Renal pelvis (tissue), 12 donors: Measurements from ENCODE around the gene CFAP157. TPM values are rescaled to one million over a fixed set of nuclear protein-coding genes. Genes with fewer than 3 reads are reported as not detected.

ENCODE experiments used
- DNase-seq: peaks from one replicate; pipeline ENCODE4 v3.0.0-alpha.2; 2013
- long read RNA-seq, 16 experiments: transcript quantifications; one replicate each; lab custom pipeline, GENCODE V29; 2026
- polyA plus RNA-seq, 3 donors: library from polyadenylated mRNA; unstranded; fragments of 120-200 nt; gene quantifications; one replicate each; pipeline ENCODE4 v1.2.1, GENCODE V29; 2013; ENCODE audit not compliant: insufficient read length in 3 of 3

CFAP157 gene
- 1 to 10 TPM; 4.6 to 6.6 (median 6.5) TPM for polyA plus RNA-seq
- long read RNA-seq, donor 1, partial matches to known transcripts = 33 of 63 reads
- long read RNA-seq, donor 1, other reads (novel, unspliced or antisense) = 30 of 63 reads
- long read RNA-seq, donor 2 = 0 reads
- long read RNA-seq, donor 3 = 0 reads
- long read RNA-seq, donor 4, partial matches to known transcripts = 26 of 51 reads
- long read RNA-seq, donor 4, other reads (novel, unspliced or antisense) = 24 of 51 reads
- long read RNA-seq, donor 5 = 0 reads
- long read RNA-seq, donor 6, partial matches to known transcripts = 27 of 27 reads
- long read RNA-seq, donor 6, other reads (novel, unspliced or antisense) = 0 of 27 reads
- long read RNA-seq, donor 7 = 0 reads
- long read RNA-seq, donor 8 = 0 reads
- long read RNA-seq, donor 9 = 0 reads
- long read RNA-seq, donor 10 = 0 reads
- long read RNA-seq, donor 11 = 0 reads
- long read RNA-seq, donor 12 = 0 reads
- long read RNA-seq, donor 13, partial matches to known transcripts = 5 of 12 reads
- long read RNA-seq, donor 13, other reads (novel, unspliced or antisense) = 7 of 12 reads
- long read RNA-seq, donor 14 = 0 reads
- long read RNA-seq, donor 15 = 0 reads
- long read RNA-seq, donor 16 = 0 reads

DNA sequence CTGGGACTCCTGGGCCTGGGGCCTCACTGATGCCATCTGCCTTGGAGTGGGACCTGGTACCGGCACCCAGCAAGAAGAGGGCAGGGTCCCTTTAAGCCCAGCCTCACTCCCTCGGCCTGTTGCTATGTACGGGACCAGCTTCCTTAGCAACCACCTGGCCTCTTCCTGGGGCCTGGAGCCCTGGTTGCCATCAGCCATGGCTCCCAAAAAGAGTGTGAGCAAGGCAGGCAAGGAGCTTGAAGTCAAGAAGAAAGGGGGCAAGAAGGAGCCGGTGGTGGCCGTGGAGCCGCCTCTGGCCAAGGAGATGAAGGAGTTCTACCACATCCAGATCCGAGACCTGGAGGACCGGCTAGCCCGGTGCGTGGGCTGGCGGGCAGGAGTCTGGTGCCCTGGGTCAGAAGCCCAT, at the start of gene CFAP157:
Gene CFAP157 (plus strand): TSS at position 153 of the 406 bp plus-strand sequence. CDS start 44 bp downstream, at position 197.
- no peak for DNase-seq

DNA sequence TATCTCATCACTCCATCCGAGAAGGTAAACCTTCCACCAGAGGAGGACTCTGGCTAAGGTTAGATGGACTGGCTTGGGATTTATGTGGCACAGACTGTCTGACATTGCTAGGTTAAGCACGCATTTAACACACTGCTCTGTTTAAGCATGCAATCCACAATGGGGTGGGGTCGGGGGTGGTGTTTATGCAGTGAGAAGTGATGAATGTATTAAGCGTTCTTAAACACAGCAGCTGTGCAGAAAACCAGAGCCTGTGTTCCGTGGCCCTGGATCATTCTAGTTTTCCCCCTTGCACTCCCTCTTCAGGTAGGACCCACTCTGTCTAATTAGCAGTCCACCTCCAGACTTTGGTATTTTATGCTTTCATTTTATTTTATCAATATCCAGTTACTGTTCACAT, 48.4 kb upstream of the CFAP157 start:
- no peak for DNase-seq

DNA sequence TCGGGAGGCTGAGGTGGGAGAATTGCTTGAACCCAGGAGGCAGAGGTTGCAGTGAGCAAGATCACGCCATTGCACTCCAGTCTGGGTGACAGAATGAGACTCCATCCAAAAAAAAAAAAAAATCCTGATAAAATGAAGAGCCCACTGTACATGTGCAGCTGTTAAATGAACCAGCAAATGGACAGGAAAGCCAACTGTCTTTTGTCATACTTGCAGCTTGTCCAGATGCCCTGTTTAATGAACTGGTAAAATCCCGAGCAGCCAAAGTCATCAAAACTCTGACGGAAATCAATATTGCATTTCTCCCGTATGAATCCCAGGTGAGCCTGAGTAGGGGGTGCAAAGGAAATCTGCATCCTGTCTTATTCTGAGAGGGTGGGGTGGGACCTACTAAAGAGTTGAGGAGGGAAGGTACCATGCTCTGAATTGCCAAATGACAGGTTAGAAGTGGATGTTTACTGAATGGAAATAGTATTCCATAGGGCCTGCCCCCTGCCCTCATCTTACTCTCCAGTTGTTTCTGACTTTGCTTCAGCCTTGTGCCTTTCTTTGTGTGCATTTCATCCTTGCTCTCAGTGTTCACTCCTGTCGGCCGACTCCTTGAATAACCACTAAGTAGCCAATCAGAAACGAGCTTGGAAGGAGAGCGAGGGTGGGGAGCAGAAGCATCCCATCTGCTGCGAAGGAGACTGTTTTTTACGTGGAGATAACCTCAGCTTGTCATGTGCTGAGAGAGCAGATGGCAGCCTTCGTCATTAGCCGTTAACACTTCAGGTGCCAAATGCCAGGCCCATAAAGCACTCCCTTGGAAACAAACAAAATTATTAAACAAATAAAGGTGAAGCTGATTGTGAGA, 45.7 kb upstream of the CFAP157 start:
- peak; percentile 43 for DNase-seq

DNA sequence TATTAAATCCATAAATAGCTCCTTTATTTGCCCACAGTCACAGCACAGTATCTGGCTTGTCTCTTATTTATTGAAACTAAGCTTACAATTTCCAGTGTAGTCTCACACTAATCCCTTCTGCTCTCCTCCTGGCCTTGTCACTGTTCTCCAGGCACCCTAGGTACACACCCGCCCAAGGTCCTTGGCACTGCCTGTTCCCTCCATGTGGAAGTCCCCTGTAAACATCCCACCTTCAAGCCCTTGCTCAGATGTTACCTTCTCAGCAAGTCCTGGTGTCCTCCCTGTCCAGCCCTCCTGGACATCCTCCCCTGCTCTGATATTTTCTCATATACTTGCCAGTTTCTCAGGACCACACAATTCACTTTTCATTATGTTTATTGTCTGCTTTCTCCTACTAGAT, 44.2 kb upstream of the CFAP157 start:
- DNase-seq = no peak

DNA sequence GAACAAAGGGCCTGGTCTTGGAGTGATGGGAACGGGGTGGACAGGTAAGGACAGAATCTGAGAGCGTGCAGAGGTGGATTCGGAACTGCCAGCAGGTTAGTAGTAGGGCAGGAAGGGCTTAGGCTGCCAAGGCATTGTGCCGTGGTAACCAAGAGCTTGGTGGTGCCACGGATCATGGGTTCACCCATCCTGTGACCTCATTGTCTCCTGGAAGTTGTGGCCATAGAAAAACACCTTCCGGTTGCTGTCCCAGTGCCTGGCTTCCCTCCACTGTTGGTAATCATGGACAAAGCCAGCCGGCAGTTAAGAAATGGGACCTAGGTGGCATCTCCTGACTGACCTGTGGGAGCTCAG, 42.5 kb upstream of the CFAP157 start:
- DNase-seq = no peak

DNA sequence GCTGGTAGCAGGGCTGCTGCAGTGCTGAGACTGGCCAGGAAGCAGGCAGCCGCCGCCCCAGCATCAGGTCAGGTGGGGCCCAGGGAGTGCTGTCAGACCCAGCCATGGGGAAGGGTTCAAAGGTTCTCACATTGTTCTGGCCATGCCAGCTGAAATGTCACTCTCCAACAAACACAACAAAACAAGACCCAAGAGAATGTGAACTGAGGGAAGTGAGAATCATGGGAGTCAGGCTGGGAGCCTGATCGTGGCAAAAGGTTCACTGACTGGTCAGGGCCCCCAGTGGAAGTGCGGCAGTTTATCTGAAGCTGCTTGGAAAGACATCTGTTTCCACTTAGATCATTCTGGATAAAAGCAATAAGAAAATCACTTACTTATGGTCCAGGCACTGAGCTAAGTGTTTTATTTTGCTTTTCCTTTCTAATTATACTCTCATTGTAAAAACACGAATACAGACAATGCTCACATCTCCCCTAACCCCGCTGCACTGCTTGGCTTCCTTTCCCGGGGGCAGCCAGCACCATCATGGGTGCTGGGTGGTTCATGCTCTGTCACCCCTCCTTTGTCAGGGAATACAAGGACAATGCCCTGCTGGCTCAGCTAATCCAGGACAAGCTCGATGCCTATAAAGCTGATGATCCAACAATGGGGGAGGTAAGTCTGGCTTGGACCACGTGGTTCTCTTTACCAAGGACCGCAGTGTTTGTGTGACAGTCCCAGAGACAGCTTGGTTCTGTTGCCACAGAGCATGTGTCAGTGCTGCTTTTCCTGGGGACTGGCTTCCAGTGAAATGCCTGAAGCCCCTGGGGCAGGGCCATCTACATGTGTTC, 41.9 kb upstream of the CFAP157 start:
- no peak for DNase-seq

DNA sequence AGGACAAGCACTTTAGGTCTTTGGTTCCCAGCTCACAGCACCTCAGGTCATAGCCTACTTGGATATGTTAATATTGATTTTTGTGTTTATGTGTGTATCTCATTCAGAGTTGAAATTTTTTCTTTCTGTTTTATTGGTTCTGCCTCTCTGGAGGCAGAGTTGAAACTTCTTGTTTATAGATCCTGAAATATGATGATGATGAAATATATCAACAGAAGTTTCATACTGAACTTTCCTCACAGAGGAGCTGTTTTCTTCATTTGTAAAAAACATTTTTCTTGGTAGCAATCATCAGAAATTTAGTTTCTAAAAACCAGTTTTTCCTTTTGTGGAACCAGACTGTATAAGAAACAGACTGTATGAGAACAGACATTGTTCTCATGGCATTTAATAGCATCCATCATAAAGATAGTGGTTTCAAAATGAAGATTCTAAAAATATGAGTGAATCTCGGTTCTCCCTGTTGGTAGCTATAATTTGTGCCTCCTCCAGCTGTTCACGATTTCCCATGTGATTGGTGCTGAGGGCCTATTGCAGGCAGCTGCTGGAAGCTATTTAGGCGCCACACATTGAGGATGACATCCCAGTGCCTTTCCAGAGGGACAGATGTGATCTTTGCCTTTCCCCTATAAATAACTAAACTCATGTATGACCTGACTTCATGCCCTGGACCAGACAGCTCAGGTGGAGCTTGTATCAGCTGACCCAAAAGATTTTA, 39.5 kb upstream of the CFAP157 start:
- no peak for DNase-seq

DNA sequence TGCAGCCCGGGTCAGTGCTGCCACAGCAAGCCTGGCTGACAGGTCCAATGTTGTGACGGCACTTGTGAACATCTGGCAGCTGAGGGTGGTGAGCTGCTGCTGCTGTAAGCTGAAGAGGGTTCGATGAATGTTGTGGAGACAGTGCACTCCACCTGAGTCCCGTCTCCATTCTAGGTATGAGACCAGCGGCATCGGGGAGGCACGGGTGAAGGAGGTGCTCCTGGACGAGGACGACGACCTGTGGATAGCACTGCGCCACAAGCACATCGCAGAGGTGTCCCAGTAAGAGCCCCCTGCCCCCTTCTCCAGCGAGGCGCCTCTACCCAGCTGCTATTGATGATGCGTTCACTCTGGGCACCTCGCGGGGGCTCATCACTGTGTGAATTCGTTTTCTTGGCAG, 38.9 kb upstream of the CFAP157 start:
- no peak for DNase-seq

DNA sequence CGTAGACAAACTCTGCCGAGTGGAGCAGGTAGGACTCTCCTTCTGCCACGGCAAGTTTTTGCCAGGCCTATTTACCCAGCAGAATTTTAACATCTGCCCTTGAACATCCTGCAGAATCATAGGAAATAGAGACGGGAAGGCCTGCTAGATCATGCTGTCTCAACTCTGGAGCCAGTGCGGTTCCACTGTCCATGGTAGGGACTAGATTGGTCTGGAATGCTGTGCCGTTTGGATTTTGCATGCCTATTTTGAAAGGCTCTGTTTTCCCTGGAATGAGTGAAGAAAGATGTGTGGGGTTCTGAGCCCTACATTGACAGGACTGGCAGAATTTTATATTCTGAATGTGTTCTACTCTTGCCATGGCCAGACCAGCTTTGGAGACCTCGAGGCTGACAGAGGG, 33.6 kb upstream of the CFAP157 start:
- DNase-seq = no peak

DNA sequence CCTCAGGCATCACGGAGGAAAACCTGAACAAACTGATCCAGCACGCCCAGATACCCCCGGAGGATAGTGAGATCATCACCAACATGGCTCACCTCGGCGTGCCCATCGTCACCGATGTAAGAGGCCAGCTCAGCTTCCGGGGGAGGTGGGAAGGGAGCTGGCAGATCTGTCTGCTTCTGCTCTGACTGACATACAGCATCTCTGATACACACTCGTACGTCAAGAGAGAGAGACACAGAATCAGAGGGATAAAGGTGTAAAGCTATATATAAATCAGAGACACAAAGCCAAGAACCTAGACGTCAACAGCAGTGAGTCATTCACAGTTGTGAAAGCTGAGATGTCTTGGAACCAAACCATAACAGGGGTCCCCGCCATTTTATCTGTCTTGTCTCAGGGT, 30.1 kb upstream of the CFAP157 start:
- DNase-seq = no peak

DNA sequence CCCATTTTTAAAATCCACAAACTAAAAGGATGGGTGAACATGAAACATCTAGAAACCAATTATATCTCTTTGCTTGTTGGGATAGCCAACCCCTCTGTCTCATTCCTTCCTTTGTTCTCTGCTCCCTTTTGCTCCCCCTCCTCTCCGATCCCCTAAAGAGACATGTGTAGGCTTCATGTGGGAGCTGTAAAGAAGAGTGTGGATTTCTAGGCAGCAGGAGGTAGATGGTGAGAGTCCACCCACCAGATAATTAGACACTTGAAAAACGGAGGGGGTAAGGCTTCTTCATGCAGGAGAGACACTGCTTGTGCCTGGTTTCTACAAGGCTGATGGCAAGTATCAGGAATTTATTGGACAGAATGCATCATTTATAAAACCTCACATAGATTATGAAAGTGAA, 27.3 kb upstream of the CFAP157 start:
- DNase-seq = no peak

DNA sequence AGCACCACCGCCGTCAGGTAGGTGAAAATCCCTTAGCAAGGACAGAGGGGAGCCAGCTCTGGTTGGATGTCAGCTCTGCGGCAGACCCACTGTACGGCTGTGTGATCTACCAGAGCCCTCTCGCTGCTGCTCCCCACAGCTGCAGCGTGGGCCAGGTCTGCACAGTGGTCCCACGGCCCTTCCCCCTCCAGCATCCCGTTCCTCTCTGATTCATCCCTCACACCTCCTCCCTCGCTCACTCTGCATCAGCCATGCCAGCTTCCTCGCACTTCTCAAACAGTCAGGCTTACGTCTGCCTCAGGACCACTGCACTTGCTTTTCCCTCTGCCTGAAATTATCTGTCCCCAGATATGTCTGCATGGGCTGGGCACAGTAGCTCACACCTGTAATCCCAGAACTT, 26.6 kb upstream of the CFAP157 start:
- DNase-seq = no peak

DNA sequence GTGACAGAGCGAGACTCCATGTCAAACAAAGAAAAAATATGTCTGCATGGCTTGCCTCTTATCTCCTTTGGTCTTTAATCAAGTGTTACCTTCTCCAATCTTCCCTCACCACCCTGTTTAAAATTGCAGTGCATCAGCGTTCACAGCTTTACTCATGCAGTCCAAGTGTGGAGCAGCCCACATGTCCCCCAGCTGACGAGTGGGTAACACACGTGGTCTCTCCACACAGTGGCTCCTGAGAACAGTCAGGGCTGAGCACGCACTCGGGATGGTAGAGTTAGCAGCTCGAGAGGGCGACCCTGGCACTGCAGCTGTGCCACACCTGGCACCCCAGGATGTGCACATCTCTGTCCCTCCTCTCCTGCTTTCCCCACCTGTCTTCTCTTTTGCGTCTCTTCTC, 25.9 kb upstream of the CFAP157 start:
- no peak for DNase-seq

DNA sequence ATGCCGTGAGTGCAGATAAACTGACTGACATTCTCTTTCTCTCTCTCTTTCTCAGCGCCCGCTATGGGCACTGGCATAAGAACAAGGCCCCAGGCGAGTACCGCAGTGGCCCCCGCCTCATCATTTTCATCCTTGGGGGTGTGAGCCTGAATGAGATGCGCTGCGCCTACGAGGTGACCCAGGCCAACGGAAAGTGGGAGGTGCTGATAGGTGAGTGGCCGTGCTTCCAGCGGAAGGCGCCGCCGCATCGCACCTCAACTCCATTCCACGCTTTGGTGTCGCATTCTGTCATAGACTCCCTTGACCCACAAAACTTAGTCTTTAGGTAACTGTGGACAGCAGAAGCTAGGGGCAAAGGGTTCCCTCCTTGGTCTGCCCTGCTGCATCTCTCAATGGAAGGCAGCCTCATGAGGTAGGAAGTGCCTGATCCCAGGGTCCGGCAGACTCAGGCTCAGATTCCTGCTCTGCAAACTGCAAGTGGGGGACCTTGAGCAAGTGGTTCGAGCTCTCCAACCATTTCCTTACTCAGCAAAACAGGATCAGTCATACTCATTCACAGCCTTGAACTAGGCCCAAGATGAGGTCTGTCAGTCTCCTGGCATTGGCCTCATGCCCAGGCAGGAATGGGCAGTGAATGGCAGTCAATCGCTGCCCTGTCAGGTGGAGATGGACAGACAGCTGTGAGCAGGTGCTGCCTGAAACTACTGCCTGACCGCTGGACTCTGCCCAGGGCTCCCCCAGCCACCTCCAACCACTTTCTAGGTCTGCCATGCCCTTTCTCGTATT, 24.2 kb upstream of the CFAP157 start:
- DNase-seq = no peak

DNA sequence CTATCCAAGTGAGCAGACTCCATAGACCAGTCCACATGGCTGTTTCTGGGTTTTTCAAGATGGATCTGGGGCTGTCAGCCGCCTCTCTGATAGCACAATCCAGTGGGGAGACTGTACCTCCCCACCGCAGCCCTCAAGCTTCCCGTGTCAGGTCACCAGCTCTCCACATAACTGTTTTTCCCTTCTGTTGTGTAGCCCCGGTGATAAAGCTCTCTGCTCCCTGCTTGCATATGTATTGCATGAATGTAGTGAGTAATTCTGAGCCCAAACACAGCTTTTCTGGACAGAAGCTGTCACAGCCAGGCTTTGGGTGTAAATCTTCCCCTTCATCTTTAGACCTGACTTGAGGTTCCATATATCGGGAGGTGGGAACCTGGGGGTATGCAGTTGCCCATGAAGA, 23.1 kb upstream of the CFAP157 start:
- DNase-seq = no peak

DNA sequence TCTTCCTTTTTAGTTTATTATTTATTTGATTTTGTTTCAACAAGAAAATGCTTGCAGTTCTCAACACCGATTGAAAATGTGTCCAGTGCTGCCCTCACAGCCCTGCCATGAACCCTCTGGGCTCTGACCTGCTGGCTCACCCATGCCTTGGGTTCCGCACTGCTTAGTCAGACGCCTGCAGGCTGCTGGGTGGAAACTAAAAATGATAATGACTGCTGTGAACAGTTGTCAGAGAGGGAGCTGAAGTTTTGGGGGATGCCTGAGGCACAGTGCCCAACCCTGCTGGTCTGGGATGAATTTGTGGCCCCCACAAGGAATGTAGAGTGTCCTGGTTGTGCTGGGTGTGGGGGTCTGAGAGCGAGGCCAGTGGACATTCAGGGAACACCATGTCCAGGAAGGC, 22.2 kb upstream of the CFAP157 start:
- DNase-seq = no peak

DNA sequence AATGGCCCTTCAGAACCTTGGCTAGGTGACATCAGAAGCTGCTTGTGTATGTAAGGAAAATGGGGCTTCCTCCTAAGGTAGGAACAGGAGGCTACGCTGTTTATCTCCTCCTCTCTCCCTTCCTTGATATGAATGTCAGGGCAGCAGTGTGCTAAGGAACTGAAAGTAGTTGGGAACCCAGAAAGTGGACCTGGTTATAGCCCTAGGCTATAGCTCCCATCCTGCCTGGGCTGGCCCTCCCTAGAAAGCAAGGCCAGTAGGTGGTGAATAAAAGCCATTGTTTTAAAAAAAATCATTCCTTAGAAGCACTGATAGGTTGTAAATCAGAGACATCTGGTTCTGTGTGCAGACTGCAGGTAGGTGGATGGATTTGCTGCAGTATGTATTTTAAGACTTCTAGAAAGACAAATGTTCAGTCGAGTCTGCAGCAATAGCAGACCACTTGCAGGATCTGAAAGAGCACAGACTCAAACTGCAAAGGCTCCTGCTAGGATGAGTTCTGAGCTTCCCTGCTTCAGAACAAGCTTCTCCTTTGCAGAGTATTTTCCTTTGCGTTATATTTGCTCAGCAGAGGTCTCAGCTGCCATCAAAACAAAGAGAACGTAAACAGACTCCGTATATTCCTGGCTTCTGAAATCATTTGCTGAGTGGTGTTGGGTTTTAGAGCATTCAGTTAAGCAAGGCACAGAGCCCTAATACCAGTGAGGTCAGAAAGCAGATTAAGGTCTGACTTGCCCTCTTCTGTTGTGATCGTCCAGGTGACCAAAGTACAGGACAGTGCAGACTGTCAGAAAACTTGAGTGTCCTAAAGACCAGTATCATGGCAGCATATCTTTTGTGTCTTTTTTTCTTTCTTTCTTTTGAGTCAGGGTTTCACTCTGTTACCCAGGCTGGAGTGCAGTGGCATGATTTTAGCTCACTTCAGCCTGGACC, 20.1 kb upstream of the CFAP157 start:
- DNase-seq = no peak

DNA sequence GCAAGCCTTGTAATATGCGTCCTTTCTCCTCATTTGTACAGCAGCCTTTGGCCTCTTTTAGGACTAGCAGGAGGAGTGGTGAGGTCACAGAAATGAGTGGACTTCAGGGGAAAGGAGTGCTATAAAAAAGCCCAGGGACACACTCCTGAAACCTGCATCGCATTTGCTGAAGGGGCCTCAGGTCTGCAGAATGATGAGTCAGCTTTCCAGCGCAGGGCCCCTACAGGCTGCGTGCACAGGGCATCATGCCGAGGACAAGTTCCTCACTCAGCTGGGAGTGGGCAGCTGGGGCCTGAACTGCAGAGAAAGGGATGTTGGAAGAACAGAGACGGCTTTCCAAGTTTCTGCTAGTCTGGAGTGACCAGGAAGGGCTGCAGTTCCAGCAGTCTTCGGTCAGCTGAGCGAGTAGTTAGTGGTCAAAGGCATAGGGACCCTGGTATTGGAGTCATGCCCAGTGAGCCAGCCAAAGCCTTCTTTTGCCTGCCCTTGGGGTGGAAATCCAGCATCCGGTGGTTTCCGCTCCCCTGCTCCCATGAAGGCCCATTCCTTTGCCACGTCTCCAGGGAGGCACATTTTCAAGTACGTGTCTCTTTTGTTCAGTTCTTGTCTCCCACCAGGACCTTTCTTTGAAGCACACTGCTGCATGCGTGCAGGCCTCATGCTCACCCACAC, 17.3 kb upstream of the CFAP157 start:
- no peak for DNase-seq

DNA sequence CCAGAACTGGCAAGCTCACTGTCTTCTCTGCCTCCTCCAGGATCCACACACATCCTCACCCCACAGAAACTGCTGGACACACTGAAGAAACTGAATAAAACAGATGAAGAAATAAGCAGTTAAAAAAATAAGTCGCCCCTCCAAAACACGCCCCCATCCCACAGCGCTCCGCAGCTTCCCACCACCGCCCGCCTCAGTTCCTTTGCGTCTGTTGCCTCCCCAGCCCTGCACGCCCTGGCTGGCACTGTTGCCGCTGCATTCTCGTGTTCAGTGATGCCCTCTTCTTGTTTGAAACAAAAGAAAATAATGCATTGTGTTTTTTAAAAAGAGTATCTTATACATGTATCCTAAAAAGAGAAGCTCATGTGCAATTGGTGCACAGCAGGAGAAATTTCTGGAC, 16.1 kb upstream of the CFAP157 start:
- no peak for DNase-seq
